Endodermal cell (in vitro differentiated cells): Measurements from ENCODE around the gene LRIG1. TPM values are rescaled to one million over a fixed set of nuclear protein-coding genes. Genes with fewer than 3 reads are reported as not detected.

ENCODE experiments used
- DNase-seq: peaks from one replicate; pipeline ENCODE4 v3.0.0-alpha.2; 2017
- H3K27ac ChIP-seq: 2 replicates; pipeline ENCODE4 v1.5.1; 2013; ENCODE audit warnings: mild to moderate bottlenecking, low read depth, low read length, moderate library complexity
- H3K27me3 ChIP-seq: 2 replicates; pipeline ENCODE4 v1.6.1; 2013; ENCODE audit warnings: mild to moderate bottlenecking, low read length, moderate library complexity; ENCODE audit not compliant: insufficient read depth, control insufficient read depth, poor library complexity, severe bottlenecking
- H3K36me3 ChIP-seq: 2 replicates; pipeline ENCODE4 v1.7.0; 2013; ENCODE audit warnings: mild to moderate bottlenecking, low read length, moderate library complexity; ENCODE audit not compliant: control insufficient read depth, insufficient read depth
- H3K4me1 ChIP-seq: one replicate; pipeline ENCODE4 v1.7.0; 2013; ENCODE audit warnings: low read length; ENCODE audit not compliant: control insufficient read depth, insufficient read depth
- H3K4me3 ChIP-seq: 2 replicates; pipeline ENCODE4 v1.5.1; 2013; ENCODE audit warnings: mild to moderate bottlenecking, low read length, moderate library complexity
- H3K9ac ChIP-seq: 2 replicates; pipeline ENCODE4 v1.6.1; 2013; ENCODE audit warnings: mild to moderate bottlenecking, low read length, moderate library complexity; ENCODE audit not compliant: poor library complexity, severe bottlenecking; ENCODE audit errors: extremely low read depth
- H3K9me3 ChIP-seq: 2 replicates; pipeline ENCODE4 v1.6.1; 2013; ENCODE audit warnings: mild to moderate bottlenecking, low read length, moderate library complexity; ENCODE audit not compliant: control insufficient read depth
- H3K27ac Mint-ChIP-seq: 2 replicates; pipeline ENCODE4 v1.8.0; 2020; ENCODE audit warnings: mixed read lengths
- H3K27me3 Mint-ChIP-seq: 2 replicates; pipeline ENCODE4 v1.8.0; 2021; ENCODE audit warnings: mild to moderate bottlenecking, mixed read lengths; ENCODE audit not compliant: insufficient read depth
- H3K36me3 Mint-ChIP-seq: 2 replicates; pipeline ENCODE4 v1.8.0; 2020; ENCODE audit warnings: low read depth, mixed read lengths
- H3K4me1 Mint-ChIP-seq: 2 replicates; pipeline ENCODE4 v1.8.0; 2020; ENCODE audit warnings: mixed read lengths
- H3K4me3 Mint-ChIP-seq: 2 replicates; pipeline ENCODE4 v1.8.0; 2020; ENCODE audit warnings: mild to moderate bottlenecking, moderate library complexity, mixed read lengths
- H3K9me3 Mint-ChIP-seq: 2 replicates; pipeline ENCODE4 v1.8.0; 2020; ENCODE audit warnings: mild to moderate bottlenecking, mixed read lengths
- WGBS, 2 experiments: methylation state at CpG; one replicate each; pipeline versions ENCODE4 v1.1.5 to v1.1.7; 2013; ENCODE audit warnings: missing lambda C conversion rate in 2 of 2, mixed read lengths in 1 of 2; ENCODE audit not compliant: insufficient coverage in 1 of 2, insufficient read length in 1 of 2; 5-methylcytosine and 5-hydroxymethylcytosine counted together
- total RNA-seq, 2 donors: library from RNA; stranded (reverse); fragmentation: NEBNext Ultra II Directional in 1 of 2; extraction: Animal tissue kit (Norgen Biotek cat#: 25700) in 1 of 2; gene quantifications; 2 replicates in 1 of 2; 3 replicates in 1 of 2; pipeline ENCODE4 v1.2.1, GENCODE V29; 2021
- TF ChIP-seq, protein P1 (sequence below): fragments of 200-600 bp; sonication (generic); conservative IDR thresholded peaks from 2 replicates; pipeline ENCODE4 v1.5.0; 2021; ENCODE audit warnings: antibody characterized with exemption, mild to moderate bottlenecking

LRIG1 gene
- total RNA-seq, 2 donors from 2014 or later = 37.5 to 42.3 TPM

DNA sequence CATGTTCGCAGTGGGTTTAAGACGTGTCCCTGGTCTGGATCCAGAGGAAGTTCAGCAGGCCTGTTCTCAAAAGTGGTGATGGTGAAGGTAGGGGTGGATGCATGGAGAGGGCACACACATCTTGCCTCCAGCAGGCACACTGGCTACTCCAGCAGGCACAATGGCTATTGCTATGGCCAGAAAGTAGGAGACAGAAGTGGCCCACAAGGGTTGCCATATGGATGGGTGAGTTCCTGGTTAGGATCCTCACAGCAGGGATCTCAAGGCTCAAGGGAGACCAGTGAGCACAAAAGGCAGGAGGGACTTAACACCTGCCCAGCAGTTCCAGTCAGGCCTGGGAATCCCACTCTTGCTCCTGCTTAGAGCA is 107.9 kb downstream of the LRIG1 start:
- H3K27ac ChIP-seq = no peak overlapping the region
- no peaks in the 10 kb centered on the region for H3K9me3 Mint-ChIP-seq
- H3K9me3 ChIP-seq = no peaks in the 10 kb centered on the region
- no peak overlapping the region for H3K4me3 ChIP-seq
- no peaks in the 10 kb centered on the region for H3K4me1 Mint-ChIP-seq
- no peak overlapping the region for H3K27ac Mint-ChIP-seq
- H3K27me3 Mint-ChIP-seq = no peaks in the 10 kb centered on the region
- H3K36me3 ChIP-seq = peaks cover 97% of the 10 kb centered on the region
- peaks cover 70% of the 10 kb centered on the region for H3K36me3 Mint-ChIP-seq
- TF ChIP-seq, protein P1, sequence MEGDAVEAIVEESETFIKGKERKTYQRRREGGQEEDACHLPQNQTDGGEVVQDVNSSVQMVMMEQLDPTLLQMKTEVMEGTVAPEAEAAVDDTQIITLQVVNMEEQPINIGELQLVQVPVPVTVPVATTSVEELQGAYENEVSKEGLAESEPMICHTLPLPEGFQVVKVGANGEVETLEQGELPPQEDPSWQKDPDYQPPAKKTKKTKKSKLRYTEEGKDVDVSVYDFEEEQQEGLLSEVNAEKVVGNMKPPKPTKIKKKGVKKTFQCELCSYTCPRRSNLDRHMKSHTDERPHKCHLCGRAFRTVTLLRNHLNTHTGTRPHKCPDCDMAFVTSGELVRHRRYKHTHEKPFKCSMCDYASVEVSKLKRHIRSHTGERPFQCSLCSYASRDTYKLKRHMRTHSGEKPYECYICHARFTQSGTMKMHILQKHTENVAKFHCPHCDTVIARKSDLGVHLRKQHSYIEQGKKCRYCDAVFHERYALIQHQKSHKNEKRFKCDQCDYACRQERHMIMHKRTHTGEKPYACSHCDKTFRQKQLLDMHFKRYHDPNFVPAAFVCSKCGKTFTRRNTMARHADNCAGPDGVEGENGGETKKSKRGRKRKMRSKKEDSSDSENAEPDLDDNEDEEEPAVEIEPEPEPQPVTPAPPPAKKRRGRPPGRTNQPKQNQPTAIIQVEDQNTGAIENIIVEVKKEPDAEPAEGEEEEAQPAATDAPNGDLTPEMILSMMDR = no peak
- no peak for DNase-seq
- WGBS, 2 experiments = 97% methylated on average over 2 of the region's 2 CpGs; no CpG with 5 or more reads in 1 of the 2 experiments
- no peaks in the 10 kb centered on the region for H3K27me3 ChIP-seq
- no peak overlapping the region for H3K4me3 Mint-ChIP-seq
- no peak overlapping the region for H3K9ac ChIP-seq
- no peaks in the 10 kb centered on the region for H3K4me1 ChIP-seq

- WGBS, 2 experiments = 95 to 100% methylated on average over 1 to 3 of the region's 3 CpGs
- Mint-ChIP-seq H3K27ac (no peak overlapping the region), H3K27me3 (no peaks in the 10 kb centered on the region), H3K4me1 (no peaks in the 10 kb centered on the region), H3K4me3 (no peak overlapping the region), H3K9me3 (no peaks in the 10 kb centered on the region), H3K36me3 (peaks cover 67% of the 10 kb centered on the region)
- H3K9ac ChIP-seq = no peak overlapping the region
- H3K4me1 ChIP-seq = no peaks in the 10 kb centered on the region
- H3K36me3 ChIP-seq = peaks cover 94% of the 10 kb centered on the region
- H3K27ac ChIP-seq = no peak overlapping the region
- TF ChIP-seq, protein P1 = no peak
- H3K4me3 ChIP-seq = no peak overlapping the region
- no peaks in the 10 kb centered on the region for H3K27me3 ChIP-seq
- DNase-seq = peak; percentile 6
- no peaks in the 10 kb centered on the region for H3K9me3 ChIP-seq
These were observed 108.3 kb downstream of the LRIG1 start for GRCh38 chr3:66392512-66392911.

DNA sequence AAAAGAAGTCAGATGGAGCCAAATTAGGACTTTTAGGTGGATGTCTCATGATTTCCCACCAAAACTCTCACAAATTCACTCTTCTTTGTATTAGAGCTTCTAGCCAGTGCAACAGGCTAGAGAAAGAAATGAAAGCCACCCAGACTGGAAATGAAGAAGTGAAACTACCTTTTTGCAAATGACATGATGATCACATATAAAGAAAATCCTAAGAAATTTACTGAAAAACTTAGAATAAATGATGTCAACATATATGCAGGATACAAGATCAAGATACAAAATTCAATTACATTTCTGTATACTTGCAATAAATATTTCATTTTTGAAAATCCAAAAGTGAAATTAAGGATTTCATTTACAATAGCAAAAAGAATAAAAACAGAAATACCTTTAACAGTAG is 110.8 kb downstream of the LRIG1 start:
- no peaks in the 10 kb centered on the region for H3K4me1 ChIP-seq
- Mint-ChIP-seq H3K36me3 (peaks cover 72% of the 10 kb centered on the region), H3K9me3 (peaks cover 2% of the 10 kb centered on the region), H3K27ac (no peak overlapping the region), H3K27me3 (no peaks in the 10 kb centered on the region), H3K4me3 (no peak overlapping the region), H3K4me1 (no peaks in the 10 kb centered on the region)
- peaks cover 94% of the 10 kb centered on the region for H3K36me3 ChIP-seq
- H3K27ac ChIP-seq = no peak overlapping the region
- TF ChIP-seq, protein P1 = no peak
- DNase-seq = no peak
- no peaks in the 10 kb centered on the region for H3K27me3 ChIP-seq
- no peak overlapping the region for H3K4me3 ChIP-seq
- H3K9me3 ChIP-seq = peaks cover 17% of the 10 kb centered on the region
- no peak overlapping the region for H3K9ac ChIP-seq
